DMS153 treated with DMSO at 0.1 percent for 48 hours (cell line): Measurements from ENCODE around the gene ACADSB.
A peak's percentile ranks its signal among the peaks of the same experiment; 100 is the strongest.

Experiments
- DNase-seq: peaks from one replicate; lab custom pipeline; 2025; ENCODE audit not compliant: unreplicated experiment; lab: John Stamatoyannopoulos, UW

The ACADSB gene

DNA sequence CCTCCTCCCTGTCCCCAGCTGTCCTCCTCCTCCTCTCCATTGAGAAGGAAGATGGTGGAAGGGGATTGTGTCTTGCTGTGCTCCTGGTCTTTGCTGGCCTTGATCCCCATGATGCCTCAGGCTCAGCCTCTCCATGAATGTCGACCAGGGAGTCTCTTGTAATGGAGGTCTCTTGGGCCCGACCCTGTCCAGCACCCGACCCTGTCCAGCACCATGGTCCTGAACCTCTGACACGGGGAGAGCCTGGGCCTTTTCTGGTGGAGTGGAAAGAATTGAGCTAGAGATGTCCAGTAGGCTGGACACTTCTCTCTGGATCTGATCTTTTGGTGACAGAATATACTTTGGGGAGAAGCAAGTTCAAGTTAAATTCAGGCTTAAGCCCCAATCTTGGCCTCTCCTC is 84.7 kb downstream of the ACADSB start:
- no peak for DNase-seq

- no peak for DNase-seq
Observed at GRCh38 chr10:123096452-123096851, 87.6 kb downstream of the ACADSB start.

GRCh38 chr10:123097039-123097438 is 88.2 kb downstream of the ACADSB start:
- DNase-seq = no peak

GRCh38 chr10:123100030-123100762 is 91.4 kb downstream of the ACADSB start:
- no peak for DNase-seq

GRCh38 chr10:123101872-123102271 is 93.1 kb downstream of the ACADSB start:
- no peak for DNase-seq

DNA sequence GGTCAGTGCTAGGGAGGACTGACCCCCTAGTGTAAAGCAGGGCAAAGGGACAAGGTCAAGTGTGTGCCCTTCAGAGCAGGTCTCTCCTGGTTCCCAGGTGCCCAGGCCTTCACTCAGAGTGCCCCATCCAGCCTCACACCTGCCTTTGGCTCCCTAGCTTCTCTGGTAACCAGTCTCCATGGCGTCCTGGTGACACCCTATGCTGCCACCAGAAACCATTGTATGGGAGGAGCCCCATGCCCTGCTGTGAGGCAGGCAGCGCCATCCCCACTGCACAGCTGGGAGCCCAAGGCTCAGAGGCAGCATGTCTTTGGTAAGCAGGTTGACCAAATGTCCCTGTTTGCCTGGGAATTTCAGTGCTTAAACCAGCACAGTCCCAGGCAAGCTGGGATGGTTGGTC is 93.9 kb downstream of the ACADSB start:
- DNase-seq = no peak

DNA sequence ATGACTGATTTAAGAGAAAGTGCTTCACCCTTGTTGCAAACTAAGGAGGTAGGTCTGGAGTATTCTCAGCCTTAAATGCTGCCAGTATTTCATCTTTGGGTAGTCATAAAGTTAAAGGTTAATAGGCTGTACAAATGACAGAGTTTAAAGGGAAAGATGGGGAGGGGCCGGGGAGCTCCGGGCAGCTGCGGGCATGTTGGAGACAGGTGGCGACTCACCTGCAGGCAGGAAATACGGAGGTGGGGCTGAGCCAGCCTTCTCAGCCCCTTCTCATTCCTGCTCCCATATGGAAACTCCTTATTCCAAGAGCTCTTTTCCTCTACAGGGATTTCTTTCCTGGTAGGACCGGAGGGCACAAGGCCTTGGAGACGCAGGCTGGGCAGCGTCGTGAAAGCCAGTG is 95.1 kb downstream of the ACADSB start:
- DNase-seq = peak; percentile 20
